HCT116 (cell line): ENCODE results near the gene YKT6.

ENCODE experiments used
- EGR1 ChIP-seq: IDR thresholded peaks from 2 replicates; pipeline ENCODE4 v1.6.1; 2012; ENCODE audit warnings: low read depth
- EZH2 ChIP-seq: fragments of 200-600 bp; sonication (generic); IDR thresholded peaks from 2 replicates; pipeline ENCODE4 v1.6.1; 2017; ENCODE audit warnings: antibody characterized with exemption, mixed run types
- EZH2phosphoT487 ChIP-seq: fragments of 200-600 bp; IDR thresholded peaks from 2 replicates; pipeline ENCODE4 v1.6.1; 2018; ENCODE audit warnings: antibody characterized with exemption, borderline replicate concordance
- JUND ChIP-seq: IDR thresholded peaks from 2 replicates; pipeline ENCODE4 v1.6.1; 2012
- POLR2A ChIP-seq: IDR thresholded peaks from 2 replicates; pipeline ENCODE4 v1.7.0; 2011; ENCODE audit warnings: borderline replicate concordance; ENCODE audit not compliant: insufficient read depth, insufficient read length; ENCODE audit errors: extremely low read depth
- POLR2AphosphoS5 ChIP-seq: IDR thresholded peaks from 2 replicates; pipeline ENCODE4 v1.6.1; 2011; ENCODE audit warnings: mild to moderate bottlenecking, low read depth, low read length, moderate library complexity
- RAD21 ChIP-seq: IDR thresholded peaks from 2 replicates; pipeline ENCODE4 v1.6.1; 2012; ENCODE audit warnings: low read depth, mild to moderate bottlenecking
- SIN3A ChIP-seq: IDR thresholded peaks from 2 replicates; pipeline ENCODE4 v1.6.1; 2012; ENCODE audit warnings: low read depth
- SP1 ChIP-seq: IDR thresholded peaks from 2 replicates; pipeline ENCODE4 v1.6.1; 2012; ENCODE audit warnings: low read depth
- SRF ChIP-seq: IDR thresholded peaks from 2 replicates; pipeline ENCODE4 v1.6.1; 2012; ENCODE audit warnings: low read depth
- TCF7L2 ChIP-seq: IDR thresholded peaks from 2 replicates; pipeline ENCODE4 v1.7.0; 2011; ENCODE audit warnings: borderline replicate concordance, inconsistent platforms; ENCODE audit not compliant: insufficient read depth, insufficient read length; ENCODE audit errors: extremely low read depth
- ZNF274 ChIP-seq: fragments of 200-500 bp; sonication (Bioruptor generic); IDR thresholded peaks from 2 replicates; pipeline ENCODE4 v1.6.1; 2014; ENCODE audit warnings: mild to moderate bottlenecking, low read depth, low read length, inconsistent platforms
- TF ChIP-seq, protein P1 (sequence below), 3 experiments: fragments of 200-600 bp in 1 of 3; sonication (generic) in 1 of 3; IDR thresholded peaks in 2 of 3; conservative IDR thresholded peaks in 1 of 3; 2 replicates each; pipeline ENCODE4 v1.5.1; 2012 to 2017; ENCODE audit warnings: low read depth in 2 of 3, low read length in 2 of 3, antibody characterized with exemption in 1 of 3, borderline replicate concordance in 1 of 3, control low read depth in 1 of 3, mild to moderate bottlenecking in 1 of 3, mixed read lengths in 1 of 3, mixed run types in 1 of 3, moderate library complexity in 1 of 3; ENCODE audit not compliant: insufficient read depth in 1 of 3
- TF ChIP-seq, protein P2 (sequence below): IDR thresholded peaks from 2 replicates; pipeline ENCODE4 v1.6.1; 2012

DNA sequence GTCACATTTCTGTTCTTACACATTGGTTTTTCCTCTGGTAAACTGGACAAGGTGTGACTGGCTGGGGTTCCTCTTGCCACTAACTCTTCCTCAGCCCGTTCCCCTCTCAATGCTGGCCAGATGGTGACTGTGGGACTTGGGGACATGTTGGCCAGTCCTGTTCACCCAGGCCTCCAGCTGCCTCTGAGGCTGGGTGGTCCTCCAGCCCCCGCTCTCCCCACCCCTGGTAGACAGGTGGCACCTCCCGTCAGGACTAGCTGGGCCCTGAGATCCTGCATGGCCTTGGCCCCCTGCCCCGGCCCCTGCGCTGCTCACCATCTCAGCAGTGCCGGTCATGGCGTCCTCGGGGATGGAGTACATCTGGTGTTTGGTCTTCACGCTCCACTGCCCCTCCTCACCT is 48.8 kb upstream of the YKT6 start:
- TF ChIP-seq, protein P1, sequence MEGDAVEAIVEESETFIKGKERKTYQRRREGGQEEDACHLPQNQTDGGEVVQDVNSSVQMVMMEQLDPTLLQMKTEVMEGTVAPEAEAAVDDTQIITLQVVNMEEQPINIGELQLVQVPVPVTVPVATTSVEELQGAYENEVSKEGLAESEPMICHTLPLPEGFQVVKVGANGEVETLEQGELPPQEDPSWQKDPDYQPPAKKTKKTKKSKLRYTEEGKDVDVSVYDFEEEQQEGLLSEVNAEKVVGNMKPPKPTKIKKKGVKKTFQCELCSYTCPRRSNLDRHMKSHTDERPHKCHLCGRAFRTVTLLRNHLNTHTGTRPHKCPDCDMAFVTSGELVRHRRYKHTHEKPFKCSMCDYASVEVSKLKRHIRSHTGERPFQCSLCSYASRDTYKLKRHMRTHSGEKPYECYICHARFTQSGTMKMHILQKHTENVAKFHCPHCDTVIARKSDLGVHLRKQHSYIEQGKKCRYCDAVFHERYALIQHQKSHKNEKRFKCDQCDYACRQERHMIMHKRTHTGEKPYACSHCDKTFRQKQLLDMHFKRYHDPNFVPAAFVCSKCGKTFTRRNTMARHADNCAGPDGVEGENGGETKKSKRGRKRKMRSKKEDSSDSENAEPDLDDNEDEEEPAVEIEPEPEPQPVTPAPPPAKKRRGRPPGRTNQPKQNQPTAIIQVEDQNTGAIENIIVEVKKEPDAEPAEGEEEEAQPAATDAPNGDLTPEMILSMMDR (IDR thresholded peaks at IDR 0.05 in 2 of 3, conservative IDR thresholded peaks at IDR 0.05 in 1 of 3; ENCODE audit: borderline replicate concordance in 1 of 3, insufficient read depth in 1 of 3, low read depth in 2 of 3, low read length in 2 of 3), result no peak
- TF ChIP-seq ZNF274 (no peak), JUND (no peak), POLR2A (no peak), POLR2AphosphoS5 (no peak), SIN3A (no peak), SP1 (no peak), EZH2 (no peak), RAD21 (no peak), EGR1 (no peak), SRF (no peak), EZH2phosphoT487 (no peak), TCF7L2 (no peak)
- TF ChIP-seq, protein P2, sequence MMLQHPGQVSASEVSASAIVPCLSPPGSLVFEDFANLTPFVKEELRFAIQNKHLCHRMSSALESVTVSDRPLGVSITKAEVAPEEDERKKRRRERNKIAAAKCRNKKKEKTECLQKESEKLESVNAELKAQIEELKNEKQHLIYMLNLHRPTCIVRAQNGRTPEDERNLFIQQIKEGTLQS, result no peak
